Endothelial cell of umbilical vein (primary cell): ENCODE measurements around the gene KRTAP6-2. TPM values are rescaled to one million over a fixed set of nuclear protein-coding genes. Genes with fewer than 3 reads are reported as not detected.

ENCODE experiments used
- BruUV-seq: library from RNA; stranded (reverse); fragments of 400-500 nt; replicated peaks from 2 replicates; lab custom pipeline; 2021; lab: Mats Ljungman, UMichigan
- CTCF ChIA-PET: fragments of 300-600, 350-600 bp; sonication (Branson Sonifier 250); formaldehyde crosslinking; loops from one replicate; lab custom pipeline; 2021; ENCODE audit warnings: antibody characterized with exemption, inconsistent platforms; lab: Charles Lee
- POLR2A ChIA-PET: fragments of 300-600, 350-600 bp; sonication (Branson Sonifier 250); formaldehyde crosslinking; loops from one replicate; lab custom pipeline; 2021; ENCODE audit warnings: antibody characterized with exemption, inconsistent platforms; lab: Charles Lee
- DNase-seq: peaks from one replicate; pipeline ENCODE4 v3.0.0-alpha.2; 2011; ENCODE audit warnings: low read depth, low spot score
- FAIRE-seq: peaks from 2 replicates; lab custom pipeline; 2011; peaks lifted over from hg19 to GRCh38; lab: Jason Lieb, UNC
- H2AFZ ChIP-seq: 2 replicates; pipeline ENCODE4 v1.6.0; 2012; ENCODE audit warnings: low read depth, low read length, control low read depth, inconsistent platforms
- H3K27ac ChIP-seq: 2 replicates; pipeline ENCODE4 v1.5.1; 2011; ENCODE audit warnings: low read depth, mild to moderate bottlenecking, control low read depth, low read length, moderate library complexity; ENCODE audit not compliant: insufficient read depth
- H3K27me3 ChIP-seq, 2 experiments: 2 replicates each; pipeline versions ENCODE4 v1.6.0 to v1.6.1; 2011; ENCODE audit warnings: low read length in 2 of 2, mixed read lengths in 1 of 2; ENCODE audit not compliant: control insufficient read depth in 2 of 2, insufficient read depth in 2 of 2
- H3K36me3 ChIP-seq, 2 experiments: 2 replicates in 1 of 2; 3 replicates in 1 of 2; pipeline ENCODE4 v1.5.1; 2011; ENCODE audit warnings: low read length in 2 of 2, mild to moderate bottlenecking in 1 of 2, moderate library complexity in 1 of 2; ENCODE audit not compliant: control insufficient read depth in 2 of 2, insufficient read depth in 2 of 2; ENCODE audit errors: extremely low read depth in 1 of 2
- H3K4me1 ChIP-seq: 3 replicates; pipeline ENCODE4 v1.5.1; 2011; ENCODE audit warnings: mild to moderate bottlenecking, low read length; ENCODE audit not compliant: control insufficient read depth, insufficient read depth; ENCODE audit errors: extremely low read depth
- H3K4me2 ChIP-seq: 2 replicates; pipeline ENCODE4 v1.6.1; 2011; ENCODE audit warnings: low read length, control low read depth, mixed read lengths; ENCODE audit not compliant: insufficient read depth
- H3K4me3 ChIP-seq, 3 experiments: fragments of 200-600 bp in 1 of 3; sonication (generic), shearing (Covaris generic) in 1 of 3; replicated peaks in 1 of 3; 2 replicates each; pipeline ENCODE4 v1.5.1; 2011 to 2016; ENCODE audit warnings: control low read depth in 3 of 3, low read length in 3 of 3, mild to moderate bottlenecking in 2 of 3, inconsistent platforms in 1 of 3, low read depth in 1 of 3, moderate library complexity in 1 of 3; ENCODE audit not compliant: insufficient read depth in 1 of 3
- H3K79me2 ChIP-seq: 2 replicates; pipeline ENCODE4 v1.6.0; 2012; ENCODE audit warnings: low read length, inconsistent platforms; ENCODE audit not compliant: control insufficient read depth, insufficient read depth
- H3K9ac ChIP-seq: replicated peaks from 2 replicates; pipeline ENCODE3; 2011; ENCODE audit warnings: low read length, control low read depth; ENCODE audit not compliant: insufficient read depth; ENCODE audit errors: extremely low read depth
- H3K9me1 ChIP-seq: replicated peaks from 3 replicates; pipeline ENCODE4 v1.6.0; 2011; ENCODE audit warnings: mild to moderate bottlenecking, low read length; ENCODE audit not compliant: control insufficient read depth, insufficient read depth; ENCODE audit errors: extremely low read depth
- H3K9me3 ChIP-seq: replicated peaks from 2 replicates; pipeline ENCODE4 v1.5.1; 2012; ENCODE audit warnings: low read length, inconsistent platforms; ENCODE audit not compliant: control insufficient read depth, insufficient read depth
- H4K20me1 ChIP-seq: replicated peaks from 2 replicates; pipeline ENCODE3; 2011; ENCODE audit warnings: mild to moderate bottlenecking, low read length; ENCODE audit not compliant: control insufficient read depth, insufficient read depth; ENCODE audit errors: extremely low read depth
- CTCF ChIP-seq, 2 donors: IDR thresholded peaks; 1 replicate in 1 of 2; 2 replicates in 1 of 2; pipeline ENCODE4 v1.5.1; 2011; ENCODE audit warnings: low read length in 2 of 2, mild to moderate bottlenecking in 2 of 2, moderate library complexity in 2 of 2, control low read depth in 1 of 2, inconsistent platforms in 1 of 2, low read depth in 1 of 2; ENCODE audit not compliant: insufficient read depth in 1 of 2; ENCODE audit errors: extremely low read depth in 1 of 2
- EZH2 ChIP-seq: IDR thresholded peaks from 2 replicates; pipeline ENCODE4 v1.6.1; 2012; ENCODE audit warnings: borderline replicate concordance, low read depth, mild to moderate bottlenecking, moderate library complexity, low read length, inconsistent platforms; ENCODE audit not compliant: severe bottlenecking
- GATA2 ChIP-seq: IDR thresholded peaks from 2 replicates; pipeline ENCODE4 v1.7.0; 2011; ENCODE audit warnings: low read depth, mild to moderate bottlenecking, moderate library complexity, mixed read lengths, low read length; ENCODE audit not compliant: insufficient read length, insufficient read depth
- JUN ChIP-seq: IDR thresholded peaks from 2 replicates; pipeline ENCODE4 v1.6.1; 2011; ENCODE audit warnings: borderline replicate concordance, low read depth; ENCODE audit not compliant: insufficient read length, insufficient read depth
- MYC ChIP-seq: IDR thresholded peaks from one replicate; pipeline ENCODE4 v1.6.1; 2011; ENCODE audit warnings: mild to moderate bottlenecking, low read depth, low read length
- POLR2A ChIP-seq: IDR thresholded peaks from 2 replicates; pipeline ENCODE4 v1.6.1; 2012; ENCODE audit warnings: low read depth, mild to moderate bottlenecking, control low read depth, low read length
- POLR2AphosphoS5 ChIP-seq: IDR thresholded peaks from 2 replicates; pipeline ENCODE4 v1.6.1; 2012; ENCODE audit warnings: low read depth, mild to moderate bottlenecking, control low read depth, low read length, moderate library complexity; ENCODE audit not compliant: insufficient read depth
- dilution Hi-C: fragments of 300-500 bp; cut with MboI; formaldehyde crosslinking; loops from one replicate; pipeline ENCODE4 v1.15.0; 2019; ENCODE audit warnings: low sequenced_read_pairs; ENCODE audit not compliant: extremely low pct_ligation_motif_present
- intact Hi-C: fragments of 100-400 bp; cut with micrococcal nuclease; formaldehyde crosslinking; loops from one replicate; pipeline ENCODE4 v1.10.0; 2022
- polyA plus RNA-seq, 4 experiments: library from polyadenylated mRNA; depleted of rRNA in 3 of 4; stranded (reverse) in 3 of 4; unstranded in 1 of 4; fragments of >200 nt; gene quantifications; 2 replicates each; pipeline versions ENCODE4 v1.2.1 to v1.2.3, GENCODE V29; 2011 to 2012; ENCODE audit warnings: missing spikeins in 1 of 4
- total RNA-seq: library from RNA; stranded (reverse); gene quantifications from 2 replicates; pipeline ENCODE4 v1.2.3, GENCODE V29; 2021

KRTAP6-2 gene
- total and polyA plus RNA-seq, 2 donors (not counting 3 experiments of a cell fraction or from before 2014, with no cell fraction given): not detected

DNA sequence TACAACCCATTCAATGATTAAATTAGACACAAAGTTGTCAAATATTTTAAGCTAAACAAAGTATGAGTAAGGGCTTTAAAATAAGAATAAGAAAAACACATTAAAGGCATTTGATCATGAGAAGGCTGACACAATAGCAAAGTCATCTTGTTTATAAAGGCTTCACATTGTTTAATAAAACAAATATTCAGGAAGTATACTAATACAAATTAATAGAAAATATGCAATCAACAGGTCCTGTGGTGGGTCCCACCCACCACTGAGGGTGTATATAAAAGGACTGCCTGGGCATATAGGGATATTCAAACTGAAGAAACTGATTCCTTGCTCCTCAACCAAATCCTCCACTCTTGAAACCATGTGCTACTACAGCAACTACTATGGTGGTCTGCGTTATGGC lies 36.2 kb upstream of the KRTAP6-2 start, which contains the start of gene KRTAP20-2:
Gene KRTAP20-2, plus strand, starts transcription at position 301 of the 400 bp plus-strand sequence. Its CDS starts 58 bp downstream, at position 359.
- Histone ChIP-seq H3K36me3 (no peaks in the 10 kb centered on the region), H3K4me2 (no peak within 1 kb of the TSS), H4K20me1 (no peaks in the 10 kb centered on the region), H3K4me1 (no peaks in the 10 kb centered on the region), H3K9me3 (peaks cover 7% of the 10 kb centered on the region), H2AFZ (no peak within 1 kb of the TSS), H3K79me2 (no peaks in the 10 kb centered on the region), H3K27ac (no peak within 1 kb of the TSS), H3K9me1 (no peaks in the 10 kb centered on the region), H3K27me3 (no peaks in the 10 kb centered on the region), H3K9ac (no peak within 1 kb of the TSS), H3K4me3 (no peak within 1 kb of the TSS)
- CTCF ChIA-PET: no interaction called here
- intact Hi-C loops: no loop called here
- TF ChIP-seq MYC (no peak), POLR2AphosphoS5 (no peak), GATA2 (no peak)
- no peak for DNase-seq
- dilution Hi-C loops: no loop called here
- FAIRE-seq: no peak
- no TSS peak for BruUV-seq
- POLR2A ChIA-PET: no interaction called here

DNA sequence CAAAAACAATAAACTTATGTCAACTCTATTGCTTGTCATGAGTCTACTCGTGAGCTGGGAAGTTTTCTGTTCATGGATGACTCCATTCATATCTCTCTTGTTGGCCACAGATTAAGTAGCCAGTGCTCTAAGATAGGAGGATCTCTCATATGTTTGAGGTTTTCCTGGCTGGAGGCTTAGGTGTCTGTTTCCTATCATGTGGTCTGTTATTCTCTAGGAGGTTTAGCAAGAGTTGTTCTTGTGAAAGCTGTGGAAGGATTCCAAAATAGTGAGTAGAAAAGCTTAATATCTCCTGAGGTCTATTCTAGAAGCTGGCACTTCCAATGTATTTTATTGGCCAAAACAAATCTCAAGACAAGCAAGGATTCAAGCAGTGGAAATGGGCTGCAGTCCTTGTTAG lies 30.5 kb upstream of the KRTAP6-2 start:
- Histone ChIP-seq H3K36me3 (no peaks in the 10 kb centered on the region), H3K4me2 (no peak overlapping the region), H3K4me3 (no peak overlapping the region), H3K4me1 (no peaks in the 10 kb centered on the region), H4K20me1 (no peaks in the 10 kb centered on the region), H3K27me3 (no peaks in the 10 kb centered on the region), H3K27ac (no peak overlapping the region), H3K9ac (no peak overlapping the region), H2AFZ (no peak overlapping the region), H3K9me1 (no peaks in the 10 kb centered on the region), H3K79me2 (no peaks in the 10 kb centered on the region), H3K9me3 (peaks cover 9% of the 10 kb centered on the region)
- dilution Hi-C loops (no loop called here), intact Hi-C loops (no loop called here)
- no TSS peak for BruUV-seq
- CTCF ChIA-PET: no interaction called here
- TF ChIP-seq POLR2AphosphoS5 (no peak), EZH2 (no peak), CTCF (IDR thresholded peaks at IDR 0.05; ENCODE audit: extremely low read depth in 1 of 2, insufficient read depth in 1 of 2, low read depth in 1 of 2, low read length in 2 of 2) (no peak), POLR2A (no peak), MYC (no peak), JUN (no peak)
- no peak for DNase-seq
- FAIRE-seq: no peak
- POLR2A ChIA-PET: no interaction called here
